Prostate gland (tissue), 2 donors: ENCODE results near the gene KCTD6. TPM values are rescaled to one million over a fixed set of nuclear protein-coding genes. Genes with fewer than 3 reads are reported as not detected.

Experiments
- DNase-seq: peaks from one replicate; pipeline ENCODE4 v3.0.0-alpha.2; 2019; ENCODE audit warnings: low spot score
- H3K27ac ChIP-seq, 2 donors: fragments of 200-600 bp; sonication (generic); 2 replicates each; pipeline ENCODE4 v1.5.1; 2017 to 2019
- H3K27me3 ChIP-seq: fragments of 200-600 bp; sonication (generic); replicated peaks from 2 replicates; pipeline ENCODE4 v1.5.1; 2019; ENCODE audit not compliant: insufficient read depth
- H3K36me3 ChIP-seq, 2 donors: fragments of 200-600 bp; sonication (generic); 1 replicate in 1 of 2; 2 replicates in 1 of 2; pipeline versions ENCODE4 v1.5.1 to v1.8.1; 2017 to 2019
- H3K4me1 ChIP-seq: fragments of 200-600 bp; sonication (generic); replicated peaks from 2 replicates; pipeline ENCODE4 v1.5.1; 2019
- H3K4me3 ChIP-seq, 2 donors: fragments of 200-600 bp; sonication (generic); 2 replicates each; pipeline ENCODE4 v1.5.1; 2017 to 2019
- H3K9me3 ChIP-seq: fragments of 200-600 bp; sonication (generic); 2 replicates; pipeline ENCODE4 v1.5.1; 2017
- CTCF ChIP-seq, 4 experiments: fragments of 200-600 bp in 2 of 4; fragments of 450-650 bp in 2 of 4; sonication (generic) in 2 of 4; IDR thresholded peaks; 1 replicate in 3 of 4; 2 replicates in 1 of 4; pipeline ENCODE4 v1.5.1; 2016 to 2019; ENCODE audit warnings: antibody characterized with exemption in 4 of 4, mild to moderate bottlenecking in 2 of 4, moderate library complexity in 2 of 4
- POLR2A ChIP-seq: fragments of 450-650 bp; IDR thresholded peaks from one replicate; pipeline ENCODE4 v1.6.1; 2016; ENCODE audit warnings: antibody characterized with exemption, mild to moderate bottlenecking
- POLR2AphosphoS5 ChIP-seq: sonication (generic); formaldehyde crosslinking; IDR thresholded peaks from one replicate; pipeline ENCODE4 v1.6.1; 2017; ENCODE audit warnings: antibody characterized with exemption
- WGBS: methylation state at CpG from one replicate; pipeline ENCODE4 v1.1.5; 2018; 5-methylcytosine and 5-hydroxymethylcytosine counted together
- intact Hi-C: fragments of 100-400 bp; cut with DNase I; formaldehyde crosslinking; loops from one replicate; pipeline ENCODE4 v1.14.2; 2022
- total RNA-seq, 2 donors: library from RNA; depleted of rRNA; stranded (reverse); fragments of >200 nt; gene quantifications; one replicate each; pipeline ENCODE4 v1.1.0, GENCODE V29; 2016

The KCTD6 gene
- total RNA-seq, 2 donors from 2014 or later = 7.2 to 14.9 TPM

- Histone ChIP-seq H3K4me1 (peaks cover 3% of the 10 kb centered on the region), H3K27me3 (no peaks in the 10 kb centered on the region), H3K4me3 (no peak overlapping the region), H3K36me3 (no peaks in the 10 kb centered on the region), H3K27ac (no peak overlapping the region), H3K9me3 (no peaks in the 10 kb centered on the region)
- 57% methylated on average over 1 of the region's 1 CpG for WGBS
- intact Hi-C loops = no loop called here
- TF ChIP-seq POLR2AphosphoS5 = no peak
- TF ChIP-seq POLR2A = no peak
- TF ChIP-seq CTCF (IDR thresholded peaks at IDR 0.05) = no peak
- DNase-seq = no peak
Measured at GRCh38 chr3:58502872-58503271, 11.0 kb downstream of the KCTD6 start.

GRCh38 chr3:58507356-58508078, 15.6 kb downstream of the KCTD6 start:
- no peak for TF ChIP-seq POLR2AphosphoS5
- TF ChIP-seq CTCF (IDR thresholded peaks at IDR 0.05) = no peak
- no peak for TF ChIP-seq POLR2A
- 26% methylated on average over 2 of the region's 2 CpGs for WGBS
- intact Hi-C loops = no loop called here
- no peak overlapping the region for H3K27ac ChIP-seq
- peaks cover 3% of the 10 kb centered on the region for H3K4me1 ChIP-seq
- DNase-seq = no peak
- no peak overlapping the region for H3K4me3 ChIP-seq
- no peaks in the 10 kb centered on the region for H3K36me3 ChIP-seq
- no peaks in the 10 kb centered on the region for H3K27me3 ChIP-seq
- no peaks in the 10 kb centered on the region for H3K9me3 ChIP-seq

GRCh38 chr3:58508437-58508836, 16.5 kb downstream of the KCTD6 start:
- intact Hi-C loops = no loop called here
- TF ChIP-seq POLR2AphosphoS5 = no peak
- no peak for TF ChIP-seq CTCF (IDR thresholded peaks at IDR 0.05)
- TF ChIP-seq POLR2A = no peak
- Histone ChIP-seq H3K36me3 (no peaks in the 10 kb centered on the region), H3K27ac (no peak overlapping the region), H3K4me1 (peaks cover 3% of the 10 kb centered on the region), H3K4me3 (no peak overlapping the region), H3K27me3 (no peaks in the 10 kb centered on the region), H3K9me3 (no peaks in the 10 kb centered on the region)
- 45% methylated on average over 6 of the region's 6 CpGs for WGBS
- no peak for DNase-seq

- Histone ChIP-seq H3K4me3 (no peak overlapping the region), H3K27me3 (no peaks in the 10 kb centered on the region), H3K9me3 (no peaks in the 10 kb centered on the region), H3K4me1 (no peaks in the 10 kb centered on the region), H3K36me3 (no peaks in the 10 kb centered on the region), H3K27ac (no peak overlapping the region)
- DNase-seq = no peak
- TF ChIP-seq CTCF (IDR thresholded peaks at IDR 0.05) = no peak
- no peak for TF ChIP-seq POLR2A
- no peak for TF ChIP-seq POLR2AphosphoS5
- intact Hi-C loops = no loop called here
- WGBS = 90% methylated on average over 3 of the region's 3 CpGs
Measured at GRCh38 chr3:58514405-58514804, 22.5 kb downstream of the KCTD6 start.

- Histone ChIP-seq H3K4me3 (no peak overlapping the region), H3K4me1 (no peaks in the 10 kb centered on the region), H3K27ac (no peak overlapping the region), H3K36me3 (no peaks in the 10 kb centered on the region), H3K27me3 (no peaks in the 10 kb centered on the region), H3K9me3 (no peaks in the 10 kb centered on the region)
- intact Hi-C loops = no loop called here
- no peak for DNase-seq
- 34% methylated on average over 3 of the region's 3 CpGs for WGBS
- no peak for TF ChIP-seq POLR2AphosphoS5
- no peak for TF ChIP-seq CTCF (IDR thresholded peaks at IDR 0.05)
- no peak for TF ChIP-seq POLR2A
Measured at GRCh38 chr3:58518291-58518789, 26.4 kb downstream of the KCTD6 start.
